ENCODE measurements around the gene PCNX2. TPM values are rescaled to one million over a fixed set of nuclear protein-coding genes. Genes with fewer than 3 reads are reported as not detected.
A peak's percentile ranks its signal among the peaks of the same experiment; 100 is the strongest.

Gene PCNX2
- total and polyA plus RNA-seq, 2 donors, result 5.2 to 36.9 TPM

DNA sequence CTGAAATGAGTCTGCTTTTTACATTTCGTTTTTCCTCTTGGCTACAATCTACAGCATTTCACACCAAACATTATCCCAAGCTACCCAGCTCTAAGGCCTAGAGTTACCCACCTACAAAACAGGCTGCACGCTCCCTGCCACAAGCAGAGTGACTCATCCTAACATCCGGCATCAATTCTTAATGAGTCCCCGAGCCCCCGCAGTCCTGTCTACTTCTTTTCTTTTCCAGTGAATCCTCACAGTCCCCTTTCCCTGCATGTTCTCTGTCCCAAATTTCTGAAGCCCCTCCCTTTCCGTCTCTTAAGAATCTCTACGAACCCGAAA, 650 bp downstream of the PCNX2 start:
- 12% methylated on average over 8 of the region's 8 CpGs for WGBS
- Histone ChIP-seq H3K4me3 (ENCODE audit: low read depth, low read length) (peak overlapping the region; percentile 88), H3K36me3 (ENCODE audit: insufficient read depth) (no peaks in the 10 kb centered on the region), H3K4me1 (ENCODE audit: insufficient read depth) (no peaks in the 10 kb centered on the region), H3K27ac (ENCODE audit: low read depth) (no peak overlapping the region)
- no peak for DNase-seq (ENCODE audit: extremely low spot score)

DNA sequence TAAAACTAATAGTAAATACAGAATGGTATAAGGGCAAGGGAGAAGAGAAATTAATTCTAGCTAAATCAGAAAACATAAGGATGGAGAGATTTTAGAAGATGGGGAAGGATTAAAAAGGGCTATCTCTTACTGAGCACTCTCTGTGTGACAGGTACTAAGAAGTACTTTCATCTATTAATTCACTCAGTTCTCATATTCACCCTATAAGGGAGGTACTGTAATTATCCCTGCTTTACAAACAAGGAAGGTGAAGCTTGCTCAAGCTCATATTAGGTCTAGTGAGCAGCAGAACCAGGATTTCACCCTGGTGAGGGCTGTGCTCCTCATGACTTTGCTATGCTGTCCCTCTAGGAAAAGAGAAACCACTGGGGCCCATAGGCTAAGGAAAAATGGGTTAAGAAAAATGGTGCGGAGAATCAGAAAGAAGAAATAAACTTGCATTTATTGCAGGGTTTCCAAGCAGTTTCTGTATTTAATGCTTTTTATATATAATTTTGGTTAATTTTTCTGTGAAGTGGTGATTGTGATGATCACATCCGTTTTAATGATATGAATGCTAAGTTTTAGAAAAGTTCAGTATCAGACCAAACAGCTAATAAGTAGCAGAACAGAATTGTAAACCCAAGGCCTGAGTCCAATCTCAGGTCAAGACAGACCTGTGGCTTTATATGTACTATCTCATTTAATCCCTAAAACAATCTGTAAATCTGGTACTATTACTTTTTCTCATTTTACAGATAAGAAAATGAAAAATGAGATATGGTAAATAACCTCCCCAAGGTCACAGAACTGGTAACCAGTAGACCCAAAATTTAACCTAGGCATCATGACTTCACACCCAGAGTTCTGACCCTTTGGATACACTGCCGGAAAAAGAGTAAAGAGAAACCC, 1.7 kb downstream of the PCNX2 start:
- no peak for DNase-seq (ENCODE audit: extremely low spot score)
- H3K4me1 ChIP-seq (ENCODE audit: insufficient read depth), result no peaks in the 10 kb centered on the region
- H3K36me3 ChIP-seq (ENCODE audit: insufficient read depth), result no peaks in the 10 kb centered on the region
- 93% methylated on average over 3 of the region's 3 CpGs for WGBS
- H3K4me3 ChIP-seq (ENCODE audit: low read depth, low read length), result no peak overlapping the region
- H3K27ac ChIP-seq (ENCODE audit: low read depth), result no peak overlapping the region

DNA sequence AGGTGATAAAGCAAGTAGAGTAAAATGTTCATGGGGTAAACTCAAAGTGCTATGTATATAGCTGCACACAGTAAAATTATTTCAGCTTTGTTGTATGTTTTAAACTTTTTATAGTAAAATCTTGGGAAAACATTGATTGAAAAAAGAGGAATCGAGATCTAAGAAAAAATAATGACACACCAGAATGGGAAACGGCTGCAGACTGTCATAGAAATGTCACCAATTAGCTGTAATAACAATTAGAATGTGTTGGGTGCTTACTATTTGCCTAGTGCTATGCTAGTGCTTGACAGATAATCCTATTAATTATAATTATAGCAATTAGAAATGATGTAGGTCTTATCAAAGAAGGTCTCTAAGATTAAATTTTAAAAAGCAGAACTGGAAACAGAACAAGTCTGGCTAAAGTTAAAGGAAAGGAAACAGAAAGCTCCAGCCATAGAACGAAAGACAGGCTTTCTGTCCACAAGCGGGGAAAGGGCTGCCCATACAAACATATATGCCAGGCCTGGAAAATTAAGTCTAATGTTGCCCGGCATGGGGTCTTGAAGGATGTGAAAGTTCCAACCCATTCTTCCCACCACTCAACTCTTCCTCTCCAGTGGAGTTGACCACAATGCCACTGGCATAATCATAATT, 5.0 kb downstream of the PCNX2 start:
- Histone ChIP-seq H3K36me3 (ENCODE audit: insufficient read depth) (no peaks in the 10 kb centered on the region), H3K4me1 (ENCODE audit: insufficient read depth) (no peaks in the 10 kb centered on the region), H3K27ac (ENCODE audit: low read depth) (no peak overlapping the region), H3K4me3 (ENCODE audit: low read depth, low read length) (no peak overlapping the region)
- DNase-seq (ENCODE audit: extremely low spot score), result no peak
- WGBS, result 61% methylated on average over 5 of the region's 5 CpGs

DNA sequence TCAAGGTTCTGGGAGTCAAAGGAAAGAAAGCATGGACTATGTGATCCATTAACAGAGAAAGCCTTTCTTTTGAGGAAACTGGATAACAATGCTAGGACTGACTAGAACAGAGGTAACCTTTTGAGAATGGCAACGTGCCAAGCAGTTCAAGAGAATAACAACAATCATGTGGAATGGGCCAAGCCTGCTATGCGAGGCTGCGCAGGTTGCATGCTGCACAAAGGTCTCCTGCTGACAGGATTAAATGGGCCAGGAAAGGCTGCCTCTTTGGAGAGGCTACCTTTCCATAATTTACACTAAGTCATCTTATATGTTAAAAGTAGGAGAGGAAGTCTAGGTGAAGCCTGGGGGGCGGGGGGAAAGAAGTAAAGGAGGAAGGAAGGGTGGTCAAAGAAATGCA, 5.8 kb downstream of the PCNX2 start:
- H3K36me3 ChIP-seq (ENCODE audit: insufficient read depth), result no peaks in the 10 kb centered on the region
- no peak overlapping the region for H3K4me3 ChIP-seq (ENCODE audit: low read depth, low read length)
- no peak overlapping the region for H3K27ac ChIP-seq (ENCODE audit: low read depth)
- DNase-seq (ENCODE audit: extremely low spot score), result no peak
- no peaks in the 10 kb centered on the region for H3K4me1 ChIP-seq (ENCODE audit: insufficient read depth)
- 75% methylated on average over 4 of the region's 4 CpGs for WGBS

DNA sequence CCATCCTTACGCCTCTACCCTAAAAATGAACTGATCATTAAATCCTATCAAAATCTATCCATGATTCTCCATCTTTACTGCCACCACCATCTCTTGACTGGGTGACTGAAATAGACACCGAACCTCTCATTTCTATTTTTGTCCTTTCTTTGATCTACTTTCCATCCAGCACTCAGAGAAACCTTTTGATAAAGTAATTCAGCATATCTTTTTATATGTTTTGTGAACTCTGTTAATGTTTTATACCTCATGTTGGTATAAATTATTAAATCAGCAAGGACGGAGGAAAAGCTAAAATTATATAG, 13.0 kb downstream of the PCNX2 start:
- Histone ChIP-seq H3K4me3 (ENCODE audit: low read depth, low read length) (no peak overlapping the region), H3K36me3 (ENCODE audit: insufficient read depth) (no peaks in the 10 kb centered on the region), H3K27ac (ENCODE audit: low read depth) (no peak overlapping the region), H3K4me1 (ENCODE audit: insufficient read depth) (no peaks in the 10 kb centered on the region)
- DNase-seq (ENCODE audit: extremely low spot score), result no peak
- 94% methylated on average over 3 of the region's 3 CpGs for WGBS

DNA sequence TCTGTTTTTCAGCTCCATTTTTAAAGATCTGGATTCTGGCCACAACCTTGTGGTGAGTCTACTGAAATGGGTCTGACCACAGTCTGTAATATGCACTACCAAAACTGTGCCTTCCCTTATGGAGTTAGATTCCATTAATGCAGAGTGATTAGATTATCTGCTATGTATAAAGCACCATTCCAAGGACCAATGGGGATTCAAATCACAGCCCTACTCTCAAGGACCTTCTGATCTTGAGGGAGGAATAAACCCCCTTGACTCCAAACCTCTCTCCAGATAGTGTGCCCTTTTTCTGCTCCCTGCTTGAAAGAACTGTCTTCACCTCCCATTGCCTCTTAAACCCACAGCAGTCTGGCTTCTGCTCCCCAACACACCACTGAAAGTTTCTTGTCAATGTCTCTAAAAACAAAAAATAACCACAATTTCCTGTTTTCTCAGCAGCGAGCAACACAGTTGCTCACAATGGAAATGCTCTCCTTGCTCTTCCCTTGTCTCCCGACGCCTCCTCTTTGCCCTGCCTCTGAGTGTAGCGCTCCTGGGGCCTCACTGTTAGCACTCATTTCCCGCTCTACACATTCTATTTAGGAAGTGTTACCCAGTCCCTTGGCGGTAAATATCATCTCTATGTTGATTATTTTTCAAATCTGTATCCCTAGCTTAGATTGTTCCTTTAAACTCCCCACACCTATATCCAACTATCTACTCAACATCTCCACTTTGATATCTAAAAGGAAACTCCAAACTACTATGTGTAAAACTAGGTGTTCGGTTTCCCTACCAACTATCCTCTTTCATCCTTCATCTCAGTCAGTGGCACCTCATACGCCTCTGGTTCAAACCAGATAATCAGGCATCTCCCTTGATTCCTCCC, 13.6 kb downstream of the PCNX2 start:
- WGBS, result 82% methylated on average over 8 of the region's 8 CpGs
- no peak for DNase-seq (ENCODE audit: extremely low spot score)
- Histone ChIP-seq H3K27ac (ENCODE audit: low read depth) (no peak overlapping the region), H3K4me3 (ENCODE audit: low read depth, low read length) (no peak overlapping the region), H3K36me3 (ENCODE audit: insufficient read depth) (no peaks in the 10 kb centered on the region), H3K4me1 (ENCODE audit: insufficient read depth) (no peaks in the 10 kb centered on the region)

DNA sequence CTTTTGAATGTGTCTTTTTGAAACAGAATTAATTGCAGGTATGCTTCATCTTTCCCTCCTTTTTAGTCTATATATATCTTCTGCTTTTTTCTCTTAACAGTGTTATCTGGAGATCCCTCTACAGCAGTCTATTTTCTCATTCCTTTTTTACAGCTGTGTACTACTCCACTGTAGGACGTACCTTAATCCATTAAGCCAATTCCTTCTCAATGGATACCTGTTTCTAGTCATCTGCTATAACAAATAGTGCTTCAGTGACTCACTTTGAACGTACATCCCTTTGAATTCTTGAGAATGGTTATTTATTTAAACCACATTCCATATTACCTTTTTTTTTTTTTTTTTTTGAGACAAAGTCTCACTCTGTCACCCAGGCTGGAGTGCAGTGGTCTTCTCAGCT, 15.6 kb downstream of the PCNX2 start:
- WGBS, result 96% methylated on average over 2 of the region's 2 CpGs

DNA sequence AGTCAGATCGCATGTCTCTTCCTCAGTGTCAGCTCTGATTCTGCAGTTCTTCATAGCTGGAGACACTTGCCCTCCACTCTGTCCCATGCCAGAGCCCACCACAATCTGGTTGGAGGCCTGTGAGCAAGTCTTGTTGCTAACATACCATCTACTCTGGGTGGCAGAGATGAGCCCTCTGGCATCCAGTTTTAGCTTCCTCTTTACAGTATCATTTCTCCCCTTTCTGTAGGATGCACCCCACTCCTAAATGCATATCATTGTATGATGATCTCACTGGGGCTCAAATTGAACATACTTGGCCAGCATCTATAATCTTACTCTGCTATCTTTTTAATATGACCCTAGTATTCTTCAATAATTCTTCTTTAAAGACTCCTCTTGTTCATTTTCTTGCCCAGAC, 16.9 kb downstream of the PCNX2 start:
- H3K36me3 ChIP-seq (ENCODE audit: insufficient read depth), result no peaks in the 10 kb centered on the region
- 100% methylated on average over 1 of the region's 1 CpG for WGBS
- no peaks in the 10 kb centered on the region for H3K4me1 ChIP-seq (ENCODE audit: insufficient read depth)
- H3K27ac ChIP-seq (ENCODE audit: low read depth), result no peak overlapping the region
- H3K4me3 ChIP-seq (ENCODE audit: low read depth, low read length), result no peak overlapping the region
- no peak for DNase-seq (ENCODE audit: extremely low spot score)

More for the DNA sequence above, 15.6 kb downstream of the PCNX2 start:
- Histone ChIP-seq H3K27ac (ENCODE audit: low read depth) (no peak overlapping the region), H3K36me3 (ENCODE audit: insufficient read depth) (no peaks in the 10 kb centered on the region), H3K4me1 (ENCODE audit: insufficient read depth) (no peaks in the 10 kb centered on the region), H3K4me3 (ENCODE audit: low read depth, low read length) (no peak overlapping the region)
- DNase-seq (ENCODE audit: extremely low spot score), result no peak

DNA sequence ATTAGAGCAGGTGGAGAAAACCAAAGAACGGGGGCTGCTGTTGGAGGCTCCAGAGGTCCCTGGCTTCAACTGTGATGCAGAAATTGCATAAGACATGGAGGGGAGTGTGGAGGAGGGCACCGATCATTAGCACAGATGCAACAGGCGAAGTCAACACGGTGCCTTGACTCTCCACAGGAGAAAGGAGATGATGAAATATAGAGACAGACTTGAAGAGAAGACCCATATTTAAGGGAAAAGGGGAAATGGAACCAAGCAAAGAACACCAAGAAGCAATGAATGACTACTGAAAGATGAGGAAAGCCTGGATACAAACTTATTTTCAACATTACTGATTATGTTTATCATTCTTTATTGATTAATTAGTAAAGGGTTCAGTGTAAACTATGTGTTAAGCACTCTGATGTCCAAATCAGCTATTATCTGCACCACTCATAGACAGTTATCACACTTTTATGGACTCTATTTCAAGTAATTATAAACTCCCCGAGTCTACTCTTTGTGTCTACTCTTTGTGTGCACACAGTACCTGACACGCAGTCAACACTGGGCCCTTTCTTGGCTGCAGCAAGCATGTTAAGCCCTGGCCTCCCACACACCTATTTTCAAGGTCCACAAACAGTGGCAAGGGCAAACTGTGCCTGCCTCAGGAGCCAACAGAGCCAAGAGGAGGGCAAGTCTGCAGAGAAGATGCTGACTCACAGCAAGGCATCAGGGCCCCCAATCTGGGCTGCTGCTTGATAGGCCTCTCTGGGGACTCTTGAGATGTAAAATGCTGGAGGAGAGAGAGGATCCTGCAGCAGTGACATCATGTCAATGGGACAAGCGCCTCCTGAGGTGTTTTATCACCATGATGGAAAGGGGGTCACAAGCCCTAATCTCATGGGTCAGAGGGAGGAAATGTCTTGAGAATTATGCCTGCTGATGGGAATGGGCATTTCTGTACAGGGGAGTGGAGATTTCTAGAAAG, 17.6 kb downstream of the PCNX2 start:
- no peaks in the 10 kb centered on the region for H3K4me1 ChIP-seq (ENCODE audit: insufficient read depth)
- no peak overlapping the region for H3K4me3 ChIP-seq (ENCODE audit: low read depth, low read length)
- no peak for DNase-seq (ENCODE audit: extremely low spot score)
- WGBS, result 92% methylated on average over 7 of the region's 7 CpGs
- H3K27ac ChIP-seq (ENCODE audit: low read depth), result no peak overlapping the region
- no peaks in the 10 kb centered on the region for H3K36me3 ChIP-seq (ENCODE audit: insufficient read depth)

DNA sequence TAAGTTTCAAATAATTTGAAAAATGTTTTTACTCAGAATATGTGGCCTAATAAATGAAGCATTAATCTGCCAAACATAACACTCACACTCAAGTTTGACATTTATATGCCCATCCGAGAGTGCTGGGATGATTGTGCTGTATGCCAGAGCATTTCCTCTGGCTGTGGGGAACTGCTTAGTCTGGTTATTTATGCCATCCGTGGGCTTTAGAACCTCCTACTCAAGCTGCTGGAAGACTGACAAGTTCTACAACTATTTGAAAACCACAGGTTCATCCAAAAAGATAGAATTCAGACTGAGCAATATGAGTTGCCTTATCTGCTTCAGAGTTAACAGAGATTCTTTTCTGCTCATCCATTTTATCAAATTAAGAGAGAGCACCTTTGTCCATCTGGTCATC, 25.9 kb downstream of the PCNX2 start:
- Histone ChIP-seq H3K4me3 (ENCODE audit: low read depth, low read length) (no peak overlapping the region), H3K36me3 (ENCODE audit: insufficient read depth) (no peaks in the 10 kb centered on the region), H3K4me1 (ENCODE audit: insufficient read depth) (no peaks in the 10 kb centered on the region), H3K27ac (ENCODE audit: low read depth) (no peak overlapping the region)
- WGBS, result 20% methylated on average over 2 of the region's 2 CpGs
- DNase-seq (ENCODE audit: extremely low spot score), result no peak

DNA sequence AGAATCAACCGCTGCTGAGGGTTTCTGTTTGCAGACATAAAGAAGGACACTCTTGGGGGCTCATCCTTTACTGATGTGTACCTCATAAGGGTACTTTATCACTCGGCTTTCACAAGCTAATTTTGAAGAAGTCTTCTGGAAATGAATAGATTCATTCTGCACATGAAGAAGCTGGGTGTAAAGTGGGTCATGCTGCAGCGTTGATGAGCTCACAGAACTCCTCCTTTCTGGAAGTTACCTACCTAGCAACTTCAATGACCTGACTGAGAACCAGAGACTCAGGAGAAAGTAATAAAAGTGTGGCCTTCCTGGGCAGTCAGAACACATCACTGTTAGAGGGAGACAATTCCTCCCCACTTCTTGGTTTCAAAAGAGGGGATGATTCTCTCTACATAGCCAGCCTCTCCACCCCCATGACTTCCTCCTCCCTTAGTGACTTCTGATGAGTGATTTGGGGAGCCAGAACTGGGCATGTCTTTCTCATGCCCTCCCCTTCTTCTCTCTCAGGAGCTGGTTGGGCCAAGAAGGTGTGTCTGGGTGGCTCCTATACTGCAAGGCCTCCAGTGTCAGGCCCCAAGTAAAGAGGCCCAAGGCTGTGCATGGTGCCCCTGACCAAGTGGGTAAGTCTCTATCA, 27.0 kb downstream of the PCNX2 start:
- Histone ChIP-seq H3K4me3 (ENCODE audit: low read depth, low read length) (no peak overlapping the region), H3K4me1 (ENCODE audit: insufficient read depth) (no peaks in the 10 kb centered on the region), H3K27ac (ENCODE audit: low read depth) (no peak overlapping the region), H3K36me3 (ENCODE audit: insufficient read depth) (no peaks in the 10 kb centered on the region)
- no peak for DNase-seq (ENCODE audit: extremely low spot score)
- WGBS, result 74% methylated on average over 3 of the region's 3 CpGs

DNA sequence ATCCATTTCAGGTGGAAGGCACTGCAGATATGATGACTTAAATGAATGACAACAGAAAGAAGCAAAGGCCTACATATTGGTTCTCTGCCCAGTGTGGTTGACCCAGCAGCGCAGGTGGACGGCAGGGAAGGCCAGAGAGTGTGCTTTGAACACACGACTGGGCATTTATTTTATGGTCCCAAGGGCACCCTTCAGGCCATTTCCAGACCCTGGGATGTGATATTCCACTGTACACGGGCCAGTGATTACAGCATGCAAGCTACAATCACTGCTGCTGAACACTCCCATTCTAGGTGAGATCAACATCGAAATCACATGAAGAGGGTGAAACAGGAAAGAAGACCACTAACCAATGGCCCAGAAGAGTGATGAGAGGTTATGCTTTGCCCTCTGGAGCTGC, 33.8 kb downstream of the PCNX2 start:
- 86% methylated on average over 5 of the region's 5 CpGs for WGBS
- no peaks in the 10 kb centered on the region for H3K4me1 ChIP-seq (ENCODE audit: insufficient read depth)
- no peak overlapping the region for H3K4me3 ChIP-seq (ENCODE audit: low read depth, low read length)
- no peak overlapping the region for H3K27ac ChIP-seq (ENCODE audit: low read depth)
- no peak for DNase-seq (ENCODE audit: extremely low spot score)
- peaks cover 9% of the 10 kb centered on the region for H3K36me3 ChIP-seq (ENCODE audit: insufficient read depth)

DNA sequence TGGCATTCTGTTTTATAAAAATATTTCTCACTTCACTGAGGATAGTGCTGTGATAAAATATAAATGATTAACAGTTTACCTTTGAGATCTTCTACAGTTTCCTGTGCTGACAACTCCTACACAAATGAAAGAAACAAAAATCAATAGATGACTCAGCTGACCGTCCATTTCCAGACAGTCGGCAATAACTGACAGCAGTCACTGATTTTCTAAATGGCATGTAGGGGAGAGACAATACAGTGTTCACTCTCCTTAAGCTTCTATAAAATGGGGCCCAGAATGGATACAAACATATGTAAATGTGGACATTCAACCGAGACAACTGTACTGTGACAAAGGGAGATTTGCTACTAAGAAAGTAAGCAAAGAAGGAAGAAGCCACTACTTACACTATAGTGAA, 34.3 kb downstream of the PCNX2 start:
- WGBS, result 80% methylated on average over 3 of the region's 3 CpGs
- Histone ChIP-seq H3K27ac (ENCODE audit: low read depth) (no peak overlapping the region), H3K4me1 (ENCODE audit: insufficient read depth) (no peaks in the 10 kb centered on the region), H3K4me3 (ENCODE audit: low read depth, low read length) (no peak overlapping the region), H3K36me3 (ENCODE audit: insufficient read depth) (peaks cover 9% of the 10 kb centered on the region)
- DNase-seq (ENCODE audit: extremely low spot score), result no peak

Data from urinary bladder (tissue), 4 donors.